MM.1S (cell line): Measurements from ENCODE around the gene PRXL2A.

ENCODE experiments used
- CTCF ChIP-seq: fragments of 300-600 bp; sonication (generic); IDR thresholded peaks from 2 replicates; pipeline ENCODE4 v1.5.1; 2016; ENCODE audit warnings: antibody characterized with exemption, low read length, mixed read lengths
- EZH2 ChIP-seq: fragments of 300-600 bp; sonication (generic); optimal IDR thresholded peaks from 2 replicates; pipeline ENCODE3; 2017; ENCODE audit warnings: low read depth, mild to moderate bottlenecking, antibody characterized with exemption, low read length, mixed read lengths

GRCh38 chr10:80427541-80427940, 19.2 kb downstream of the PRXL2A start:
- TF ChIP-seq EZH2 (no peak), CTCF (no peak)
